SK-N-SH treated with all-trans-retinoic acid at 6 μM for 48 hours (cell line): ENCODE data around the gene GPC3.

Experiments used
- ATAC-seq: fragments of 200-7000 bp; cut with Tn5 transposase; 3 replicates; pipeline ENCODE4 v1.9.1; 2020; ENCODE audit warnings: mild to moderate bottlenecking, moderate library complexity
- ARNTL ChIP-seq: fragments of 450-650 bp; formaldehyde crosslinking; IDR thresholded peaks from 2 replicates; pipeline ENCODE4 v1.5.0; 2020; ENCODE audit warnings: low read depth, mild to moderate bottlenecking, moderate library complexity, borderline replicate concordance
- BACH2 ChIP-seq: fragments of 250-450 bp; sonication (Bioruptor Pico); IDR thresholded peaks from 2 replicates; pipeline ENCODE4 v1.9.0; 2021; ENCODE audit warnings: mild to moderate bottlenecking, borderline replicate concordance
- CREB5 ChIP-seq: fragments of 250-450 bp; sonication (Bioruptor Pico); IDR thresholded peaks from 2 replicates; pipeline ENCODE4 v1.5.1; 2020; ENCODE audit warnings: low read depth, mild to moderate bottlenecking, moderate library complexity
- CSDC2 ChIP-seq: fragments of 250-450 bp; sonication (Bioruptor Pico); IDR thresholded peaks from 2 replicates; pipeline ENCODE4 v1.5.0; 2020; ENCODE audit warnings: mild to moderate bottlenecking, moderate library complexity
- GLIS3 ChIP-seq: fragments of 250-450 bp; sonication (Bioruptor Pico); IDR thresholded peaks from 2 replicates; pipeline ENCODE4 v1.5.0; 2020; ENCODE audit warnings: mild to moderate bottlenecking, moderate library complexity
- OSR1 ChIP-seq: fragments of 250-450 bp; sonication (Bioruptor Pico); IDR thresholded peaks from 2 replicates; pipeline ENCODE4 v1.8.0; 2022; ENCODE audit warnings: moderate library complexity, mild to moderate bottlenecking, inconsistent platforms
- PATZ1 ChIP-seq: fragments of 250-450 bp; sonication (Bioruptor Pico); IDR thresholded peaks from 2 replicates; pipeline ENCODE4 v1.8.0; 2020; ENCODE audit warnings: mild to moderate bottlenecking, moderate library complexity, borderline replicate concordance
- POU6F1 ChIP-seq: fragments of 250-450 bp; sonication (Bioruptor Pico); IDR thresholded peaks from 2 replicates; pipeline ENCODE4 v1.8.0; 2021; ENCODE audit warnings: low read depth, mild to moderate bottlenecking, moderate library complexity, borderline replicate concordance
- PPARA ChIP-seq: fragments of 250-450 bp; sonication (Bioruptor Pico); IDR thresholded peaks from 2 replicates; pipeline ENCODE4 v1.5.0; 2020; ENCODE audit warnings: mild to moderate bottlenecking, borderline replicate concordance
- RARB ChIP-seq: fragments of 250-450 bp; sonication (Bioruptor Pico); IDR thresholded peaks from 2 replicates; pipeline ENCODE4 v1.8.0; 2021; ENCODE audit warnings: mild to moderate bottlenecking, moderate library complexity
- SNAI2 ChIP-seq: fragments of 250-450 bp; sonication (Bioruptor Pico); IDR thresholded peaks from 2 replicates; pipeline ENCODE4 v1.5.0; 2020; ENCODE audit warnings: mild to moderate bottlenecking, moderate library complexity
- TCF4 ChIP-seq: fragments of 250-450 bp; sonication (Bioruptor Pico); IDR thresholded peaks from 2 replicates; pipeline ENCODE4 v1.8.0; 2021; ENCODE audit warnings: mild to moderate bottlenecking, moderate library complexity, borderline replicate concordance
- TOX ChIP-seq: fragments of 250-450 bp; sonication (Bioruptor Pico); IDR thresholded peaks from 2 replicates; pipeline ENCODE4 v1.8.0; 2021; ENCODE audit warnings: mild to moderate bottlenecking, moderate library complexity, borderline replicate concordance
- TSHZ2 ChIP-seq: fragments of 250-450 bp; sonication (Bioruptor Pico); IDR thresholded peaks from 2 replicates; pipeline ENCODE4 v1.5.0; 2020; ENCODE audit warnings: mild to moderate bottlenecking, moderate library complexity
- ZC3H10 ChIP-seq: fragments of 250-450 bp; sonication (Bioruptor Pico); IDR thresholded peaks from 2 replicates; pipeline ENCODE4 v1.5.1; 2021; ENCODE audit warnings: mild to moderate bottlenecking, moderate library complexity
- ZFP3 ChIP-seq: fragments of 250-450 bp; sonication (Bioruptor Pico); IDR thresholded peaks from 2 replicates; pipeline ENCODE4 v1.5.0; 2020; ENCODE audit warnings: mild to moderate bottlenecking, moderate library complexity
- ZFP30 ChIP-seq: fragments of 450-650 bp; formaldehyde crosslinking; IDR thresholded peaks from 2 replicates; pipeline ENCODE4 v1.5.0; 2022; ENCODE audit warnings: mild to moderate bottlenecking, moderate library complexity
- ZNF565 ChIP-seq: fragments of 450-650 bp; formaldehyde crosslinking; conservative IDR thresholded peaks from 2 replicates; pipeline ENCODE4 v1.5.0; 2020; ENCODE audit warnings: low read depth, mild to moderate bottlenecking, moderate library complexity
- ZNF70 ChIP-seq: fragments of 450-650 bp; formaldehyde crosslinking; IDR thresholded peaks from 2 replicates; pipeline ENCODE4 v1.5.0; 2020; ENCODE audit warnings: mild to moderate bottlenecking, moderate library complexity
- ZNF8 ChIP-seq: fragments of 450-650 bp; formaldehyde crosslinking; IDR thresholded peaks from 2 replicates; pipeline ENCODE4 v1.5.0; 2020; ENCODE audit warnings: mild to moderate bottlenecking, moderate library complexity

GPC3 gene

DNA sequence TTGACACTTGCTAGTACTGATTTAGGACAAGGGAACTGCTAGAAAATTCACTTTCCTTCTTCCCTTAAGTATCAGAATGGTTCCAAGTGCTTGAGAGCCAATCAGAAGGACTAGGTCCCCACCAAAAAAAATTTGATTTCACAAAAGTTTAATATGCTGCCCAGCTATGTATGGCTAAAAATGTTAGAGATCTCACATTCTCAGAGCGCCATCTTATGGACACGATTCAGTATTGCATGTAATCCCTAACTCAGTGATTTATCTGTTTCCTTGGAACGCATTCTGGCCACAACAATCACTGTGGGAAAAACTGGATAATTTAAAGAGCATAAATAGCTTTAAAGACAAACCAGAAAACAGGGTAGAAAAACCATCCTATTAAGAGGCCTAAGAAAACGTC, 315.0 kb downstream of the GPC3 start (continued):
- no peak for TF ChIP-seq PATZ1
- no peak for TF ChIP-seq POU6F1
- TF ChIP-seq CSDC2 (CRISPR knock-in tag) = no peak
- no peak for TF ChIP-seq ZFP3
- TF ChIP-seq RARB (CRISPR knock-in tag) = no peak
- no peak for TF ChIP-seq ZNF565 (CRISPR knock-in tag)

- no peak for TF ChIP-seq TOX (CRISPR knock-in tag)
- no peak for TF ChIP-seq TSHZ2 (CRISPR knock-in tag)
- TF ChIP-seq CREB5 (CRISPR knock-in tag) = no peak
- TF ChIP-seq ARNTL (CRISPR knock-in tag) = no peak
- TF ChIP-seq PPARA (CRISPR knock-in tag) = no peak
- no peak for TF ChIP-seq SNAI2 (CRISPR knock-in tag)
- TF ChIP-seq OSR1 (CRISPR knock-in tag) = no peak
- no peak for TF ChIP-seq POU6F1
- no peak for TF ChIP-seq CSDC2 (CRISPR knock-in tag)
- no peak for TF ChIP-seq RARB (CRISPR knock-in tag)
- no peak for TF ChIP-seq BACH2
- TF ChIP-seq PATZ1 = no peak
- TF ChIP-seq ZFP30 (CRISPR knock-in tag) = no peak
- TF ChIP-seq ZNF565 (CRISPR knock-in tag) = no peak
- no peak for TF ChIP-seq GLIS3 (CRISPR knock-in tag)
- no peak for TF ChIP-seq TCF4 (CRISPR knock-in tag)
- TF ChIP-seq ZNF8 (CRISPR knock-in tag) = no peak
- ATAC-seq = no peak
Observed at GRCh38 chrX:133669214-133669613, 316.2 kb downstream of the GPC3 start.

DNA sequence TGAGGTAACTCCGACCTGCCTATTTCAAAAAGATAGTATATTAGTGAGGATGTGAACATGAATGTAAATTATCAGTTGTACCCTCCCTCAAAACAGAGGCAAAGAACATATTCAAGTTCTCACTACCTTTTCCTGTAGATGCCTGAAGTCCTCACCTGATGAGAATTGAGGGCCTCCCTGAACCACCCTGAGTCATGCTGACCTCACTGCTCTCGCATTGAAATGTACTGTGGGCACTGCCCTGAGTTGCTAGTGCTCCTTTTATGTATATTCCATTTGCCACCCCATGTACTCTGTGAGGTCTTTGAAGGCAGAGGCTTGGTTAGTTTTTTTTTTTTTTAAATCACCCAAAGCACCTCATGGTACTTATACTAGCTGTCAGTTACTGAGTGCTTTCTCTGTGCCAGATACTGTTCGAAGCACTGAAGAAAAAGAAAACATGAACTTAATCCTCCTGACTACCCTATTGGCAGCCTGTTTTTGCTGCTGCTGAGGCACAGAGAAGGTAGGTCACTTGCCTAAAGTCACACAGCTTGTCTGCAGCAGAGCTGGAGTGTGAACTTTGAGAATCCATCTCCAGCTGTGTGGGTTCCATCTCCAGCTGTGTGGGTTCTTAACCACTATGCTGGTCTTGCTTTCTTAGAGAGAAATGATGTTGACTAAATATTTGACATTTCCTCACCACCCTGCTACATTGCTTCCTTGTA, 317.0 kb downstream of the GPC3 start:
- TF ChIP-seq ARNTL (CRISPR knock-in tag) = no peak
- no peak for TF ChIP-seq ZC3H10
- TF ChIP-seq RARB (CRISPR knock-in tag) = no peak
- TF ChIP-seq ZNF70 (CRISPR knock-in tag) = no peak
- no peak for TF ChIP-seq ZNF8 (CRISPR knock-in tag)
- no peak for TF ChIP-seq CREB5 (CRISPR knock-in tag)
- TF ChIP-seq CSDC2 (CRISPR knock-in tag) = no peak
- TF ChIP-seq SNAI2 (CRISPR knock-in tag) = no peak
- no peak for TF ChIP-seq PATZ1
- no peak for TF ChIP-seq GLIS3 (CRISPR knock-in tag)
- no peak for TF ChIP-seq ZFP3
- TF ChIP-seq TCF4 (CRISPR knock-in tag) = no peak
- TF ChIP-seq BACH2 = no peak
- no peak for TF ChIP-seq PPARA (CRISPR knock-in tag)
- no peak for ATAC-seq
